CD8-positive, alpha-beta memory T cell (primary cell): ENCODE measurements around the gene MYH10. TPM values are rescaled to one million over a fixed set of nuclear protein-coding genes. Genes with fewer than 3 reads are reported as not detected.

Experiments used
- CTCF ChIA-PET: fragments of 350-600 bp; sonication (Branson Sonifier 250); formaldehyde crosslinking; loops from one replicate; lab custom pipeline; 2021; ENCODE audit warnings: antibody characterized with exemption; lab: Charles Lee
- POLR2A ChIA-PET: fragments of 350-600 bp; sonication (Branson Sonifier 250); formaldehyde crosslinking; loops from one replicate; lab custom pipeline; 2021; ENCODE audit warnings: antibody characterized with exemption; lab: Charles Lee
- DNase-seq, 5 donors: peaks; one replicate each; pipeline versions ENCODE4 v3.0.0 to v3.0.0-alpha.2; 2020 to 2022; ENCODE audit warnings: mixed read lengths in 1 of 5
- H3K27ac ChIP-seq: one replicate; pipeline ENCODE4 v1.7.0; 2013; ENCODE audit warnings: low read depth, mild to moderate bottlenecking, low read length, moderate library complexity
- H3K27me3 ChIP-seq: 2 replicates; pipeline ENCODE4 v1.7.0; 2013; ENCODE audit warnings: low read length, mild to moderate bottlenecking; ENCODE audit not compliant: insufficient read depth, poor library complexity, severe bottlenecking
- H3K36me3 ChIP-seq: 2 replicates; pipeline ENCODE4 v1.7.0; 2013; ENCODE audit warnings: mild to moderate bottlenecking, low read length, moderate library complexity; ENCODE audit not compliant: insufficient read depth
- H3K4me1 ChIP-seq: 2 replicates; pipeline ENCODE4 v1.7.0; 2013; ENCODE audit warnings: mild to moderate bottlenecking, low read length, moderate library complexity; ENCODE audit not compliant: insufficient read depth
- H3K4me3 ChIP-seq: 2 replicates; pipeline ENCODE4 v1.7.0; 2013; ENCODE audit warnings: mild to moderate bottlenecking, low read length
- H3K9me3 ChIP-seq: 2 replicates; pipeline ENCODE4 v1.7.0; 2013; ENCODE audit warnings: mild to moderate bottlenecking, low read length
- H3K27ac Mint-ChIP-seq, 8 donors: one replicate each; pipeline ENCODE4 v1.8.0; 2020 to 2021; ENCODE audit warnings: mixed read lengths in 8 of 8, mild to moderate bottlenecking in 6 of 8, inconsistent platforms in 3 of 8, moderate library complexity in 3 of 8
- H3K27me3 Mint-ChIP-seq, 2 donors: one replicate each; pipeline ENCODE4 v1.8.0; 2020 to 2021; ENCODE audit warnings: mixed read lengths in 2 of 2, mild to moderate bottlenecking in 1 of 2, moderate library complexity in 1 of 2
- H3K36me3 Mint-ChIP-seq, 3 donors: one replicate each; pipeline ENCODE4 v1.8.0; 2020 to 2021; ENCODE audit warnings: mixed read lengths in 3 of 3, inconsistent platforms in 1 of 3, mild to moderate bottlenecking in 1 of 3
- H3K4me1 Mint-ChIP-seq, 3 donors: one replicate each; pipeline ENCODE4 v1.8.0; 2020 to 2021; ENCODE audit warnings: mixed read lengths in 3 of 3, inconsistent platforms in 1 of 3, mild to moderate bottlenecking in 1 of 3
- H3K4me3 Mint-ChIP-seq, 7 donors: one replicate each; pipeline ENCODE4 v1.8.0; 2020 to 2021; ENCODE audit warnings: mixed read lengths in 7 of 7, mild to moderate bottlenecking in 6 of 7, moderate library complexity in 4 of 7, inconsistent platforms in 2 of 7
- H3K9me3 Mint-ChIP-seq, 5 donors: one replicate each; pipeline ENCODE4 v1.8.0; 2020 to 2022; ENCODE audit warnings: mixed read lengths in 5 of 5, mild to moderate bottlenecking in 3 of 5, moderate library complexity in 2 of 5, inconsistent platforms in 1 of 5
- polyA plus RNA-seq: library from polyadenylated mRNA; unstranded; fragments of 300-500 nt; fragmentation: Illumina TruSeq; gene quantifications from one replicate; pipeline ENCODE4 v1.2.3, GENCODE V29; 2021
- total RNA-seq, 2 experiments: library from RNA; stranded (reverse); gene quantifications; one replicate each; pipeline ENCODE4 v1.2.3, GENCODE V29; 2021

MYH10 gene
- total and polyA plus RNA-seq, 3 experiments from 2014 or later, result 2.4 to 7.5 (median 6.7) TPM

- no peaks in the 10 kb centered on the region for H3K27me3 Mint-ChIP-seq
- Histone ChIP-seq H3K36me3 (peaks cover 28% of the 10 kb centered on the region), H3K4me1 (no peaks in the 10 kb centered on the region), H3K9me3 (peaks cover under 1% of the 10 kb centered on the region), H3K4me3 (no peak overlapping the region), H3K27me3 (no peaks in the 10 kb centered on the region), H3K27ac (no peak overlapping the region)
- peak overlapping the region in 2 of 8 donors; percentile 26 to 52 for H3K27ac Mint-ChIP-seq
- POLR2A ChIA-PET, result no interaction called here
- no peak for DNase-seq
- peaks cover 19 to 83% (median 24%) of the 10 kb centered on the region in 3 donors for H3K36me3 Mint-ChIP-seq
- no peak overlapping the region for H3K4me3 Mint-ChIP-seq
- CTCF ChIA-PET, result no interaction called here
- peaks cover 0 to 2% (median 0%) of the 10 kb centered on the region in 3 donors for H3K4me1 Mint-ChIP-seq
- H3K9me3 Mint-ChIP-seq, result peaks cover 0 to 9% (median 6%) of the 10 kb centered on the region in 5 donors
Observed at GRCh38 chr17:8479431-8479947, 151.0 kb downstream of the MYH10 start.

DNA sequence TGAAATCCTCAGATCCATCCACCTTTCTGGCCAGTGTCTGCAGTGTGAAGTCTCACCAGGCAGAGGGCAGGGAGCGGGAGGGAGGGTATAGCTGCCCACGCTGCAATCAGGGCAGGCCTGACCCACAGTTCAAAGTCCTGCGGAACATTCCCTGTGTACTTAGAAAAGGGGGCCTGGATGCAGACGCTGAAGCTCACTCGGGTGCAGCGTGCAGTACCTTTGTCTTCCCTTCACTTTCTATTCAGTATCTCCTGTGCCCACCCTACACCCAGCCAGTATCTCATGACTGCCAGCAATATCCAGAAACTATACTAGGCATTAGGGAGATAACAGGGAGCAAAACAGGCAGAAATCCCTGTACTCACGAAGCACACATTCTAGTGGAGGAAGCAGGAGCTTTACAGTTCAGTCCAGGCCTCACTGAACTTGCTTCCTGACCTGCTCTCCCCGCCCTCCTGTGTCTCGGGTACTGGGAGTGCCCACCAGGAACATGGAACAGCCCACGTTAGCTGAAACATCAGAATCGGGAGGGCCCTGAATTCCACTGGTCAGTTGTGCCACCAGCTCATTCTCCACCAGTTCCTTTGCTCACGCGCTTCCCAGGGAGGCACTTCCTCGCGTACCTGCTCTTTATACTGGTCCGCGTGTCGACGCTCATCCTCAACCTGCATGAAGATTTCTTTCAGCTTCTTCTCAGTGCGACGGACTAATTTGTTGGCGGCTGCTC is 152.6 kb downstream of the MYH10 start:
- no peaks in the 10 kb centered on the region for H3K9me3 ChIP-seq
- no peaks in the 10 kb centered on the region for H3K4me1 ChIP-seq
- ChIA-PET CTCF (no interaction called here), POLR2A (interaction anchor here (0.6 kb wide), 1 partner anchor 15 kb away, joined by 5 read pairs; no protein-coding TSS in a partner anchor)
- H3K4me1 Mint-ChIP-seq, result peaks cover 0 to 2% (median 0%) of the 10 kb centered on the region in 3 donors
- peaks cover 38% of the 10 kb centered on the region for H3K36me3 ChIP-seq
- H3K36me3 Mint-ChIP-seq, result peaks cover 16 to 89% (median 27%) of the 10 kb centered on the region in 3 donors
- no peaks in the 10 kb centered on the region for H3K27me3 Mint-ChIP-seq
- no peak for DNase-seq
- no peaks in the 10 kb centered on the region for H3K27me3 ChIP-seq
- peak overlapping the region in 2 of 8 donors; percentile 48 to 52 for H3K27ac Mint-ChIP-seq
- no peak overlapping the region for H3K4me3 Mint-ChIP-seq
- no peak overlapping the region for H3K4me3 ChIP-seq
- peaks cover 0 to 2% (median 0%) of the 10 kb centered on the region in 5 donors for H3K9me3 Mint-ChIP-seq
- no peak overlapping the region for H3K27ac ChIP-seq

- no peaks in the 10 kb centered on the region for H3K4me1 ChIP-seq
- no peaks in the 10 kb centered on the region for H3K9me3 ChIP-seq
- ChIA-PET POLR2A (no interaction called here), CTCF (no interaction called here)
- H3K4me3 ChIP-seq, result no peak overlapping the region
- no peak overlapping the region for H3K4me3 Mint-ChIP-seq
- no peaks in the 10 kb centered on the region for H3K9me3 Mint-ChIP-seq
- H3K27me3 Mint-ChIP-seq, result no peaks in the 10 kb centered on the region
- H3K27ac Mint-ChIP-seq, result peak overlapping the region in 2 of 8 donors; percentile 48 to 74
- H3K27me3 ChIP-seq, result no peaks in the 10 kb centered on the region
- H3K36me3 ChIP-seq, result peaks cover 37% of the 10 kb centered on the region
- H3K27ac ChIP-seq, result no peak overlapping the region
- no peak for DNase-seq
- H3K4me1 Mint-ChIP-seq, result peaks cover 0 to 2% (median 0%) of the 10 kb centered on the region in 3 donors
- peaks cover 11 to 89% (median 25%) of the 10 kb centered on the region in 3 donors for H3K36me3 Mint-ChIP-seq
Observed at GRCh38 chr17:8477171-8477570, 153.4 kb downstream of the MYH10 start.

- H3K36me3 Mint-ChIP-seq, result peaks cover 11 to 92% (median 25%) of the 10 kb centered on the region in 3 donors
- H3K4me1 ChIP-seq, result no peaks in the 10 kb centered on the region
- ChIA-PET CTCF (no interaction called here), POLR2A (interaction anchor here (0.8 kb wide), 1 partner anchor 40 kb away, joined by 3 read pairs; no protein-coding TSS in a partner anchor)
- H3K9me3 Mint-ChIP-seq, result no peaks in the 10 kb centered on the region
- no peaks in the 10 kb centered on the region for H3K9me3 ChIP-seq
- H3K27me3 Mint-ChIP-seq, result no peaks in the 10 kb centered on the region
- no peak overlapping the region for H3K4me3 ChIP-seq
- H3K36me3 ChIP-seq, result peaks cover 37% of the 10 kb centered on the region
- H3K4me3 Mint-ChIP-seq, result no peak overlapping the region
- peaks cover 0 to 2% (median 0%) of the 10 kb centered on the region in 3 donors for H3K4me1 Mint-ChIP-seq
- no peak for DNase-seq
- no peak overlapping the region for H3K27ac ChIP-seq
- H3K27ac Mint-ChIP-seq, result peak overlapping the region in 1 of 8 donors; percentile 48
- no peaks in the 10 kb centered on the region for H3K27me3 ChIP-seq
Observed at GRCh38 chr17:8476741-8477140, 153.8 kb downstream of the MYH10 start.

DNA sequence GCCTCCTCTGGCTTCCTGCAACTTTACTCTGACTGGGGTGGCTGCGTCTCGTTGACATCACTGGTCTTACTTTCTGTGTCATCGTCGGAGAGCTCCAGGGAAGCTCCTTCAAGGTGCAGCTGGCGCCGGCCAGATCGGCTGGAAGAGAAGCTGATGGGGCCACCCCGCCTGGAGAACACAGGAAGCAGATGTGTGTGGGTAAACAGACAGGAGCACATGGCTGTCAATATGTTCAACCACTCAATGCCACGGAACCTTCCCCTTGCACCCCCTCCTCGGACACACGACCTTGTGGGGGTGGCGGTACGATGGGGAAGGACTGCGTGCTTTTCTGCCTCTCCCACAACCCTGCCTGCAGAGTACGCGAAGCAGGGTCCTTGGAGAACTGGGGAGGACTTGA is 154.7 kb downstream of the MYH10 start:
- no peaks in the 10 kb centered on the region for H3K9me3 ChIP-seq
- CTCF ChIA-PET, result no interaction called here
- no peak overlapping the region for H3K27ac ChIP-seq
- peaks cover 11 to 96% (median 30%) of the 10 kb centered on the region in 3 donors for H3K36me3 Mint-ChIP-seq
- H3K4me1 ChIP-seq, result no peaks in the 10 kb centered on the region
- H3K4me3 Mint-ChIP-seq, result no peak overlapping the region
- no peaks in the 10 kb centered on the region for H3K9me3 Mint-ChIP-seq
- POLR2A ChIA-PET, result interaction anchor here (0.8 kb wide), 1 partner anchor 39 kb away, joined by 3 read pairs; no protein-coding TSS in a partner anchor
- H3K27me3 Mint-ChIP-seq, result no peaks in the 10 kb centered on the region
- DNase-seq, result no peak
- no peak overlapping the region for H3K4me3 ChIP-seq
- peaks cover 38% of the 10 kb centered on the region for H3K36me3 ChIP-seq
- peak overlapping the region in 1 of 8 donors; percentile 72 for H3K27ac Mint-ChIP-seq
- H3K4me1 Mint-ChIP-seq, result peaks cover 0 to 2% (median 0%) of the 10 kb centered on the region in 3 donors
- no peaks in the 10 kb centered on the region for H3K27me3 ChIP-seq

GRCh38 chr17:8475227-8475626 is 155.3 kb downstream of the MYH10 start:
- Histone ChIP-seq H3K27ac (no peak overlapping the region), H3K36me3 (peaks cover 38% of the 10 kb centered on the region), H3K9me3 (no peaks in the 10 kb centered on the region), H3K4me1 (no peaks in the 10 kb centered on the region), H3K4me3 (no peak overlapping the region), H3K27me3 (no peaks in the 10 kb centered on the region)
- no peak for DNase-seq
- peaks cover 0 to 2% (median 0%) of the 10 kb centered on the region in 3 donors for H3K4me1 Mint-ChIP-seq
- CTCF ChIA-PET, result no interaction called here
- H3K27ac Mint-ChIP-seq, result peak overlapping the region in 1 of 8 donors; percentile 27
- H3K36me3 Mint-ChIP-seq, result peaks cover 11 to 97% (median 28%) of the 10 kb centered on the region in 3 donors
- H3K4me3 Mint-ChIP-seq, result no peak overlapping the region
- H3K27me3 Mint-ChIP-seq, result no peaks in the 10 kb centered on the region
- POLR2A ChIA-PET, result no interaction called here
- no peaks in the 10 kb centered on the region for H3K9me3 Mint-ChIP-seq

- ChIA-PET POLR2A (no interaction called here), CTCF (no interaction called here)
- no peak for DNase-seq
- H3K27me3 Mint-ChIP-seq, result no peaks in the 10 kb centered on the region
- H3K9me3 Mint-ChIP-seq, result no peaks in the 10 kb centered on the region
- no peak overlapping the region for H3K4me3 Mint-ChIP-seq
- Histone ChIP-seq H3K36me3 (peaks cover 38% of the 10 kb centered on the region), H3K4me3 (no peak overlapping the region), H3K9me3 (no peaks in the 10 kb centered on the region), H3K4me1 (no peaks in the 10 kb centered on the region), H3K27me3 (no peaks in the 10 kb centered on the region), H3K27ac (no peak overlapping the region)
- H3K27ac Mint-ChIP-seq, result peak overlapping the region in 2 of 8 donors; percentile 58 to 61
- peaks cover 0 to 2% (median 0%) of the 10 kb centered on the region in 3 donors for H3K4me1 Mint-ChIP-seq
- peaks cover 11 to 97% (median 29%) of the 10 kb centered on the region in 3 donors for H3K36me3 Mint-ChIP-seq
Observed at GRCh38 chr17:8474826-8475225, 155.7 kb downstream of the MYH10 start.
